SK-N-MC (cell line): ENCODE results near the gene MCMBP.

Experiments
- EZH2 ChIP-seq: fragments of 200-600 bp; sonication (generic); IDR thresholded peaks from one replicate; pipeline ENCODE4 v1.6.1; 2017; ENCODE audit warnings: antibody characterized with exemption
- FOXP2 ChIP-seq: optimal IDR thresholded peaks from 2 replicates; pipeline ENCODE3; 2011; ENCODE audit warnings: mild to moderate bottlenecking, moderate library complexity; ENCODE audit not compliant: insufficient read depth; ENCODE audit errors: extremely low read length, control extremely low read depth
- POLR2AphosphoS5 ChIP-seq: IDR thresholded peaks from 2 replicates; pipeline ENCODE4 v1.6.1; 2012; ENCODE audit warnings: mild to moderate bottlenecking, low read depth, low read length, borderline replicate concordance

- no peak for TF ChIP-seq POLR2AphosphoS5
- no peak for TF ChIP-seq EZH2
- no peak for TF ChIP-seq FOXP2
Observed at GRCh38 chr10:119796039-119796438, 76.6 kb downstream of the MCMBP start.
